Neuronal stem cell (in vitro differentiated cells): ENCODE data around the gene KLHL14.

Experiments
- DNase-seq: peaks from one replicate; pipeline ENCODE4 v3.0.0-alpha.2; 2013; ENCODE audit warnings: low spot score
- H2AFZ ChIP-seq: one replicate; pipeline ENCODE4 v1.6.1; 2013; ENCODE audit warnings: mild to moderate bottlenecking, low read length, inconsistent platforms
- H2AK5ac ChIP-seq: 2 replicates; pipeline ENCODE4 v1.6.1; 2013; ENCODE audit warnings: low read depth, mild to moderate bottlenecking, inconsistent platforms, low read length, moderate library complexity, mixed read lengths
- H2BK120ac ChIP-seq: 2 replicates; pipeline ENCODE4 v1.6.1; 2013; ENCODE audit warnings: low read depth, mild to moderate bottlenecking, inconsistent platforms, low read length, moderate library complexity, mixed read lengths
- H2BK12ac ChIP-seq: one replicate; pipeline ENCODE4 v1.6.1; 2013; ENCODE audit warnings: low read length, inconsistent platforms
- H2BK15ac ChIP-seq: 2 replicates; pipeline ENCODE4 v1.6.1; 2013; ENCODE audit warnings: mild to moderate bottlenecking, low read length, inconsistent platforms, mixed read lengths
- H2BK5ac ChIP-seq: one replicate; pipeline ENCODE4 v1.6.1; 2013; ENCODE audit warnings: inconsistent platforms, mild to moderate bottlenecking, low read length, moderate library complexity
- H3K14ac ChIP-seq: one replicate; pipeline ENCODE4 v1.6.1; 2013; ENCODE audit warnings: low read length, inconsistent platforms
- H3K18ac ChIP-seq: 2 replicates; pipeline ENCODE4 v1.6.1; 2013; ENCODE audit warnings: low read length, inconsistent platforms
- H3K23ac ChIP-seq: 2 replicates; pipeline ENCODE4 v1.6.1; 2013; ENCODE audit warnings: low read depth, mild to moderate bottlenecking, mixed read lengths, low read length, inconsistent platforms; ENCODE audit not compliant: poor library complexity
- H3K27ac ChIP-seq: replicated peaks from 3 replicates; pipeline ENCODE4 v1.5.1; 2013; ENCODE audit warnings: low read length, inconsistent platforms
- H3K27me3 ChIP-seq, 3 experiments: 2 replicates each; pipeline ENCODE4 v1.6.1; 2013; ENCODE audit warnings: low read length in 3 of 3, mild to moderate bottlenecking in 2 of 3, inconsistent platforms in 1 of 3, low read depth in 1 of 3, mixed read lengths in 1 of 3, moderate library complexity in 1 of 3; ENCODE audit not compliant: control insufficient read depth in 3 of 3, insufficient read depth in 3 of 3
- H3K36me3 ChIP-seq, 2 donors: replicated peaks in 1 of 2; 2 replicates each; pipeline ENCODE4 v1.6.1; 2013; ENCODE audit warnings: low read length in 2 of 2; ENCODE audit not compliant: control insufficient read depth in 2 of 2, insufficient read depth in 2 of 2
- H3K4ac ChIP-seq: 2 replicates; pipeline ENCODE4 v1.6.1; 2013; ENCODE audit warnings: inconsistent platforms, mild to moderate bottlenecking, low read length, moderate library complexity
- H3K4me1 ChIP-seq, 2 donors: 1 replicate in 1 of 2; 2 replicates in 1 of 2; pipeline ENCODE4 v1.6.1; 2013; ENCODE audit warnings: low read length in 2 of 2, low read depth in 1 of 2; ENCODE audit not compliant: control insufficient read depth in 2 of 2, insufficient read depth in 1 of 2
- H3K4me2 ChIP-seq: one replicate; pipeline ENCODE4 v1.6.1; 2013; ENCODE audit warnings: mild to moderate bottlenecking, low read length, inconsistent platforms; ENCODE audit not compliant: insufficient read depth, poor library complexity, severe bottlenecking
- H3K4me3 ChIP-seq, 2 donors: 2 replicates each; pipeline ENCODE4 v1.5.1; 2013; ENCODE audit warnings: low read length in 2 of 2, mild to moderate bottlenecking in 2 of 2, inconsistent platforms in 1 of 2, moderate library complexity in 1 of 2
- H3K79me1 ChIP-seq: one replicate; pipeline ENCODE4 v1.6.1; 2013; ENCODE audit warnings: low read depth, mild to moderate bottlenecking, inconsistent platforms, low read length, moderate library complexity
- H3K9ac ChIP-seq: one replicate; pipeline ENCODE4 v1.6.1; 2013; ENCODE audit warnings: mild to moderate bottlenecking, low read depth, low read length, inconsistent platforms; ENCODE audit not compliant: poor library complexity
- H3K9me3 ChIP-seq, 2 donors: replicated peaks in 1 of 2; 2 replicates each; pipeline versions ENCODE3 to v1.6.1; 2013; ENCODE audit warnings: low read length in 2 of 2, mild to moderate bottlenecking in 2 of 2, inconsistent platforms in 1 of 2, low read depth in 1 of 2, mixed read lengths in 1 of 2, moderate library complexity in 1 of 2; ENCODE audit not compliant: control insufficient read depth in 2 of 2, insufficient read depth in 1 of 2
- H4K8ac ChIP-seq: one replicate; pipeline ENCODE4 v1.6.1; 2013; ENCODE audit warnings: low read depth, mild to moderate bottlenecking, inconsistent platforms, low read length, moderate library complexity
- H4K91ac ChIP-seq: one replicate; pipeline ENCODE4 v1.6.1; 2013; ENCODE audit warnings: low read length, low read depth, mild to moderate bottlenecking, inconsistent platforms; ENCODE audit not compliant: poor library complexity
- WGBS, 2 donors: extraction: QIAGEN DNeasy Blood & Tissue Kit; methylation state at CpG; one replicate each; pipeline ENCODE4 v1.1.7; 2013; ENCODE audit warnings: missing lambda C conversion rate in 2 of 2, mixed read lengths in 1 of 2; ENCODE audit not compliant: insufficient read length in 2 of 2, insufficient replicate concordance in 1 of 2; ENCODE audit errors: extremely low coverage in 2 of 2; 5-methylcytosine and 5-hydroxymethylcytosine counted together

The KLHL14 gene

DNA sequence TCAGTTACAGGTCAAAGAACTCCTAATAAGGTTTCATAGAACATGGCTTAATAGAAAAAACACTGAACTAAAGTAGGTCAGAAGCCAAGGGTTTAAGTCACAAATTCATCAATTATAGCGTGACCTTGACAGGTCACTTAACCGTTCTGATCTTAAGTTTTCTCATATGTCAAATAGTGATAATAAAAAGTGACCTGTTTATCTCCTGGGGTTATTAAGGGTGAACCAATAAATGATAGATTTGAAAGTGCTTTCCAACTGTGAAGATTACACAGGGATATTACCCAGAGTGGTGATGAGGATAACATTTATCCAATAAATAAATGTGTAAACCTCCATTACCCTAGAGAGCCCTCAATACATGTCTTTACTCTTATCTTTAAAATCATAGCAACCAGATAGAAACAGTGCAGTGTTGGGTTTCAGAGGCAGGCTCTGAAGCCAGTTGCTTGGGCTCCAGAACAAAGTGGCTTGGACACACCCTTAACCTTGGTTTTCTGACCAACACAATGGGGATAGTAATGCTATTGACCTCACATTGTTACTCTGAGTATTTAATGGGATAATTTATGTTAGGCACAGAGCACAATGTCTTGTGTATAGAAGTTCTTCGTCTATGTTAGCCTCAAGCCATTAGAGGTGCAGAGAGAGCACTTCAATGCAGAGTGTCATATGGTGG, 48.6 kb downstream of the KLHL14 start:
- peaks cover 0 to 24% of the 10 kb centered on the region in 2 donors for H3K36me3 ChIP-seq
- no peaks in the 10 kb centered on the region for H3K27me3 ChIP-seq
- DNase-seq, result no peak
- WGBS, 2 donors, result no CpG with 5 or more reads among the region's 3 CpGs
- no peak overlapping the region for H3K4ac ChIP-seq
- no peak overlapping the region for H3K4me3 ChIP-seq
- H3K27ac ChIP-seq, result no peak overlapping the region
- H3K23ac ChIP-seq, result no peak overlapping the region
- no peak overlapping the region for H2AK5ac ChIP-seq
- no peak overlapping the region for H3K14ac ChIP-seq
- no peaks in the 10 kb centered on the region for H3K79me1 ChIP-seq
- no peak overlapping the region for H2BK5ac ChIP-seq
- H2BK12ac ChIP-seq, result no peak overlapping the region
- H2BK15ac ChIP-seq, result no peak overlapping the region
- no peak overlapping the region for H2AFZ ChIP-seq
- no peak overlapping the region for H2BK120ac ChIP-seq
- H4K8ac ChIP-seq, result no peak overlapping the region
- peaks cover 0 to 3% of the 10 kb centered on the region in 2 donors for H3K9me3 ChIP-seq
- H3K18ac ChIP-seq, result no peak overlapping the region
- H3K4me2 ChIP-seq, result no peak overlapping the region
- H3K4me1 ChIP-seq, result no peaks in the 10 kb centered on the region
- no peak overlapping the region for H4K91ac ChIP-seq
- no peak overlapping the region for H3K9ac ChIP-seq

DNA sequence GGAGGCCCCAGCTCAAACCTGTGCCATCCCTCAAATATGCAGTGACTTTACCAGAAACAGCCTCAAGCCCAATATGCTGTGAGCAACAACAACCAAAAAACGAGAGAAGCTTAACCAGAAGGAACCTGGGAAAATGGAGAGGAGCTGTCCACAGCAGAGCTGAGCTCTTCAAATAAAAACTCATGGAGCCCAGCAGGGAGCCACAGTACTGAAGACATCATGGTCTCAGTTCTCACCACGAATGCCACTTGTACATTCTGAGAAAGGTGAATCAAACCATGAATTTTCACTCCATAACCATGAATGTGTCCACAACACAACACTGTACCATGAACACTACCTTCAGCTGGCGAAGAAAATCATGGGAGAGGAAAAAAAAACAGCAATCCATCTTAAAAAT, 50.5 kb downstream of the KLHL14 start:
- Histone ChIP-seq H4K8ac (no peak overlapping the region), H2AFZ (no peak overlapping the region), H3K36me3 (peaks cover 0 to 8% of the 10 kb centered on the region in 2 donors), H2BK120ac (no peak overlapping the region), H3K27me3 (no peaks in the 10 kb centered on the region), H3K18ac (no peak overlapping the region), H3K4me3 (no peak overlapping the region), H3K9me3 (peaks cover 0 to 3% of the 10 kb centered on the region in 2 donors), H2AK5ac (no peak overlapping the region), H3K4me2 (no peak overlapping the region), H2BK15ac (no peak overlapping the region), H3K23ac (no peak overlapping the region), H4K91ac (no peak overlapping the region), H2BK12ac (no peak overlapping the region), H3K4me1 (no peaks in the 10 kb centered on the region), H3K27ac (no peak overlapping the region), H3K79me1 (no peaks in the 10 kb centered on the region), H2BK5ac (no peak overlapping the region), H3K14ac (no peak overlapping the region), H3K4ac (no peak overlapping the region), H3K9ac (no peak overlapping the region)
- DNase-seq, result no peak
- WGBS, 2 donors, result no CpG with 5 or more reads among the region's 3 CpGs

DNA sequence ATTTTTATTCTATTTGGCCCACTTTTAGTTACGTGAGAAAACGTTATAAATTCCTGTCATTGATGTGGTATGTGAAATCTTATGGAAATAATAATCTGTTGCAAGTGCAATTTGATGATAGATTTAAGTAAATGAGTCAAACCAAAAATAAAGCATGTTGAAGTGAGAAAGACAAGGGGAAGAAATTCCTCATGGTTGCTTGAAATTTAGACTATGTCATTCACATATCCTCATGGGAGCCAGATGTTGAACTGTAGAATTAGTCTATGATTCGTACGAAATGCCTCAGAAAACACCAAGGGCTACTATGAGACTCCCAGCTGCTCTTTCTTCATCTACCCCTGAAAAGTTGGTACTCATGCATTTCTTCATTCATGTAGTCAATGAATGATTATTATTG, 55.7 kb downstream of the KLHL14 start:
- no peak for DNase-seq

DNA sequence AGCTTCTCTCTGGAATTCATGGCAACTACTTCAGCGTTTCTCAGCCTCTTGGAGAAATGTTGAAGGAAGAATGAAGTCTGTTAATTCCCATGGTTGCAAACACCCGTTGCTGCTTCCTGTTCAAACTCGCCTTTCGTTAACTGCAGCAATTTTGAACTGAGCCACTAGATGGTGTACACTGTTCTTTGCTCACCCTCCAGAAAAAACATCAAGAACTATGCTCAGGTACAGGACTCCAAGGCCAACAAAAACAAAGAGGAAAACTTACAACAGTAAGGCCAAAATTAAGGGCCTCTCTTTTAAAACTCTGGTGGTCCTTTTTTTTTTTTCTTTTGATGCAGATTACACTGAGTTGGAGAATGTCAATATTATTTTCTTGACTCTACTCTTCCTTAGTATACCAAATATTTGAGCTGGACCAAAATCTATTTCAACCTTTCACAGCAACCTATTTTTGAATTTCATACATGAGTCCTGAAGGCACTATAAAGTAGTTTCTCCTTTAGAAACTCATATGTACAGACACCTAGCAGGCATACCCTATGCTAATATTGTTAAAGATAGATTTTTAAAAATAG, 58.2 kb downstream of the KLHL14 start:
- Histone ChIP-seq H3K23ac (no peak overlapping the region), H2BK12ac (no peak overlapping the region), H3K4me2 (no peak overlapping the region), H2BK120ac (no peak overlapping the region), H3K18ac (no peak overlapping the region), H3K9me3 (no peaks in the 10 kb centered on the region), H2BK5ac (no peak overlapping the region), H3K4ac (no peak overlapping the region), H3K14ac (no peak overlapping the region), H3K4me3 (no peak overlapping the region), H3K27me3 (no peaks in the 10 kb centered on the region), H3K79me1 (no peaks in the 10 kb centered on the region), H3K36me3 (no peaks in the 10 kb centered on the region), H3K9ac (no peak overlapping the region), H4K8ac (no peak overlapping the region), H3K4me1 (peaks cover 0 to 2% of the 10 kb centered on the region in 2 donors), H2AK5ac (no peak overlapping the region), H3K27ac (no peak overlapping the region), H4K91ac (no peak overlapping the region), H2AFZ (peak overlapping the region; percentile 79), H2BK15ac (no peak overlapping the region)
- DNase-seq, result peak; percentile 65
- no CpG with 5 or more reads among the region's 4 CpGs for WGBS, 2 donors

More for the DNA sequence above, 55.7 kb downstream of the KLHL14 start:
- Histone ChIP-seq H3K27me3 (no peaks in the 10 kb centered on the region), H3K23ac (no peak overlapping the region), H4K91ac (no peak overlapping the region), H3K27ac (no peak overlapping the region), H3K36me3 (no peaks in the 10 kb centered on the region), H2BK15ac (no peak overlapping the region), H2BK5ac (no peak overlapping the region), H3K4me2 (no peak overlapping the region), H3K18ac (no peak overlapping the region), H3K4me1 (peaks cover 0 to 2% of the 10 kb centered on the region in 2 donors), H3K79me1 (no peaks in the 10 kb centered on the region), H2BK120ac (no peak overlapping the region), H2AK5ac (no peak overlapping the region), H3K4me3 (no peak overlapping the region), H3K14ac (no peak overlapping the region), H3K9ac (no peak overlapping the region), H2AFZ (no peak overlapping the region), H3K9me3 (no peaks in the 10 kb centered on the region), H2BK12ac (no peak overlapping the region), H3K4ac (no peak overlapping the region), H4K8ac (no peak overlapping the region)
- no CpG with 5 or more reads among the region's 4 CpGs for WGBS, 2 donors
